Type B pancreatic cell (in vitro differentiated cells): ENCODE results near the gene TUBB4A. TPM values are rescaled to one million over a fixed set of nuclear protein-coding genes. Genes with fewer than 3 reads are reported as not detected.

Source experiments
- DNase-seq: peaks from one replicate; pipeline ENCODE4 v3.0.0; 2021; ENCODE audit warnings: mixed read lengths; ENCODE audit not compliant: unreplicated experiment; ENCODE audit errors: extremely low spot score
- H3K27ac Mint-ChIP-seq: 2 replicates; pipeline ENCODE4 v1.8.0; 2021; ENCODE audit warnings: mild to moderate bottlenecking, mixed read lengths
- H3K27me3 Mint-ChIP-seq: 2 replicates; pipeline ENCODE4 v1.8.0; 2021; ENCODE audit warnings: mixed read lengths
- H3K36me3 Mint-ChIP-seq: 2 replicates; pipeline ENCODE4 v1.8.0; 2021; ENCODE audit warnings: mixed read lengths
- H3K4me1 Mint-ChIP-seq: one replicate; pipeline ENCODE4 v1.8.0; 2021; ENCODE audit warnings: mixed read lengths; ENCODE audit not compliant: unreplicated experiment
- H3K4me3 Mint-ChIP-seq: 2 replicates; pipeline ENCODE4 v1.8.0; 2021; ENCODE audit warnings: mild to moderate bottlenecking, mixed read lengths
- H3K9me3 Mint-ChIP-seq: 2 replicates; pipeline ENCODE4 v1.8.0; 2021; ENCODE audit warnings: mixed read lengths
- total RNA-seq: library from RNA; stranded (reverse); gene quantifications from 2 replicates; pipeline ENCODE4 v1.2.1, GENCODE V29; 2021; ENCODE audit warnings: low replicate concordance
- TF ChIP-seq, protein P1 (sequence below): fragments of 200-600 bp; sonication (generic); conservative IDR thresholded peaks from 2 replicates; pipeline ENCODE4 v1.5.0; 2021; ENCODE audit warnings: antibody characterized with exemption, mild to moderate bottlenecking

The TUBB4A gene
- total RNA-seq, 1 donor from 2014 or later = 10.9 TPM

DNA sequence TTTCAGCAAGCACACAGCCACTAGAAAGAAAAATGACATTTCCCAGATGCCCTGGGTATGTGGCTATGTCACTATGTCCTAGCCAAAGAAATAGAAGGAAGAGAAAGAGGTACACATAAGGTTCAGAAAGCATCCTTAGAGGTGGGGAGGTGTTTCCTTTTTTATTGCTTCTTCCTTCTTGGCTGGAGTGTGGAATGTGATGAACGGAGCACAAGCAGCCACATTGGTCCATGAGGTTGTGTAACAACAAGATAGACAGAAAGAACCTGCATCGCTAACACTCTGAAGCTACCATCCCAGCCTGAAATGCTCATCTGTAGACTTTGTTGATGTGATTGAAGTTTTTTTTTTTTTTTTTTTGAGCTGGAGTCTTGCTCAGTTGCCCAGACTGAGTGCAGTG, 49.2 kb downstream of the TUBB4A start:
- Mint-ChIP-seq H3K36me3 (peaks cover 32% of the 10 kb centered on the region), H3K27ac (no peak overlapping the region), H3K9me3 (no peaks in the 10 kb centered on the region), H3K4me3 (no peak overlapping the region), H3K4me1 (no peaks in the 10 kb centered on the region), H3K27me3 (no peaks in the 10 kb centered on the region)
- no peak for DNase-seq
- TF ChIP-seq, protein P1, sequence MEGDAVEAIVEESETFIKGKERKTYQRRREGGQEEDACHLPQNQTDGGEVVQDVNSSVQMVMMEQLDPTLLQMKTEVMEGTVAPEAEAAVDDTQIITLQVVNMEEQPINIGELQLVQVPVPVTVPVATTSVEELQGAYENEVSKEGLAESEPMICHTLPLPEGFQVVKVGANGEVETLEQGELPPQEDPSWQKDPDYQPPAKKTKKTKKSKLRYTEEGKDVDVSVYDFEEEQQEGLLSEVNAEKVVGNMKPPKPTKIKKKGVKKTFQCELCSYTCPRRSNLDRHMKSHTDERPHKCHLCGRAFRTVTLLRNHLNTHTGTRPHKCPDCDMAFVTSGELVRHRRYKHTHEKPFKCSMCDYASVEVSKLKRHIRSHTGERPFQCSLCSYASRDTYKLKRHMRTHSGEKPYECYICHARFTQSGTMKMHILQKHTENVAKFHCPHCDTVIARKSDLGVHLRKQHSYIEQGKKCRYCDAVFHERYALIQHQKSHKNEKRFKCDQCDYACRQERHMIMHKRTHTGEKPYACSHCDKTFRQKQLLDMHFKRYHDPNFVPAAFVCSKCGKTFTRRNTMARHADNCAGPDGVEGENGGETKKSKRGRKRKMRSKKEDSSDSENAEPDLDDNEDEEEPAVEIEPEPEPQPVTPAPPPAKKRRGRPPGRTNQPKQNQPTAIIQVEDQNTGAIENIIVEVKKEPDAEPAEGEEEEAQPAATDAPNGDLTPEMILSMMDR = no peak

DNA sequence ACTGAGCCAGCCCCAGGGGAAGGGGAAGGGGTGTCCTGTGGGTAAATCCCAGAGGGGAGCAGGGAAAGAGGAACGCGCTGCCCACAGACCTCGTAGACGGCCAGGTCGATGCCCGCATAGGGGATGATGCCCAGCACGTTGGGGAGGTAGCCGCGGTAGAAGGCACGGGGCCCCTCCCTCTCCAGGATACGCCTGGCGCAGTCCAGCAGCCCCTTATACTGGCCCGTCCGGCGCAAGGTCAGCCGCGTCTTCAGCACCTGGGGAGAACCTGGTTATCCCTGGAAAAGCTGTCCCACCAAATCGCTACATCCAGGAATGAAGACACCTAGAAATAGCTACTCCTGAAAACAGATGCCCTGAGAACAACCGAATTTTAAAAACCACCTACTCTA, 49.9 kb downstream of the TUBB4A start:
- Mint-ChIP-seq H3K4me1 (no peaks in the 10 kb centered on the region), H3K27me3 (no peaks in the 10 kb centered on the region), H3K36me3 (peaks cover 32% of the 10 kb centered on the region), H3K27ac (no peak overlapping the region), H3K4me3 (no peak overlapping the region), H3K9me3 (no peaks in the 10 kb centered on the region)
- TF ChIP-seq, protein P1 = no peak
- DNase-seq = no peak

DNA sequence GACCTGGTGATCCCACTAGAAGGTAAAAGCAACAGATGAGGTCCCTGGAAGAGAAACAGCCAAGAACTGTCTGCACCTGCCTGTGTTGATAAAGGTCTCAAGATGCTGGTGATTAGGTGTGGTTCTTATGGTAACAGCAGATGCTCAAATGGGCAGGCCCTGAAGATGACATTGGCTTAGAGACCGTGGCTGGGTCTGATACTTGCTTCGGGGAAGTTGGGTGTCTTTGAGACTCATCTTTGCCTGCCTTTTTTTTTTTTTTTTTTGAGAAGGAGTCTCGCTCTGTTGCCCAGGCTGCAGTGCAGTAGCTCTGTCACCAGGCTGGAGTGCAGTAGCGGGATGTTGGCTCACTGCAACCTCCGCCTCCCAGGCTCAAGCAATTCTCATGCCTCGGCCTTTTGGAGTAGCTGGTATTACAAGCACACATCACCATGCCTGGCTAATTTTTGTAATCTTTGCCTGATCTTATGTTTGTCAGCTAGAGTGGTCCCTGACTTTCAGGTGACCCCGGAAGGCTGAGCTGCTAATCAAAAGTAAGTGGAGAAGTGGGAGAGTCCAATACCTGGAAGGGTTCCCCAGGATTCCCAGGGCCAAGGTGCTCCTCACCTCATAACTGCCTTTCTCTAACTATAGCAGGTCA, 50.4 kb downstream of the TUBB4A start:
- Mint-ChIP-seq H3K9me3 (no peaks in the 10 kb centered on the region), H3K4me3 (no peak overlapping the region), H3K27ac (no peak overlapping the region), H3K27me3 (no peaks in the 10 kb centered on the region), H3K36me3 (peaks cover 34% of the 10 kb centered on the region), H3K4me1 (no peaks in the 10 kb centered on the region)
- TF ChIP-seq, protein P1 = no peak
- DNase-seq = no peak

DNA sequence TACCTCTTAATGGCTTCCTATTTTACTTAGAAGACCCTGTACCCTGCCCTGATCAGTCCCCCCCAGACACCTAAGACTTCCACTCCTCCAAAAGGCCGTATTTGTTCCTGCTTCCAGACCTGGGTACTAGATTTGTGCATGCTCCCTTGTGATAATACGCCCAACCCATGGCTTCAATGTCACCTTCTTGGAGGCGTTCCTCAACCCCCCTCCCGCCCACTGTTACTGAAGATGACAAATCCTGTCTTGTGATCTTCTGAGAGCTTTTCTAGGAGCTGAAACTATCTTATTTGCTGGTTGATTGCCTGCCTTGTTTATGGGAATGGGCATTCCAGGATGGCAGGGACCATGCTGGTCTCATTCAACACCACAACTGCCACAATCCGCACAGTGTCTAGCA, 51.9 kb downstream of the TUBB4A start:
- no peak for DNase-seq
- Mint-ChIP-seq H3K9me3 (no peaks in the 10 kb centered on the region), H3K27ac (peak overlapping the region; percentile 22), H3K4me1 (no peaks in the 10 kb centered on the region), H3K4me3 (no peak overlapping the region), H3K36me3 (peaks cover 35% of the 10 kb centered on the region), H3K27me3 (no peaks in the 10 kb centered on the region)
- TF ChIP-seq, protein P1 = no peak

DNA sequence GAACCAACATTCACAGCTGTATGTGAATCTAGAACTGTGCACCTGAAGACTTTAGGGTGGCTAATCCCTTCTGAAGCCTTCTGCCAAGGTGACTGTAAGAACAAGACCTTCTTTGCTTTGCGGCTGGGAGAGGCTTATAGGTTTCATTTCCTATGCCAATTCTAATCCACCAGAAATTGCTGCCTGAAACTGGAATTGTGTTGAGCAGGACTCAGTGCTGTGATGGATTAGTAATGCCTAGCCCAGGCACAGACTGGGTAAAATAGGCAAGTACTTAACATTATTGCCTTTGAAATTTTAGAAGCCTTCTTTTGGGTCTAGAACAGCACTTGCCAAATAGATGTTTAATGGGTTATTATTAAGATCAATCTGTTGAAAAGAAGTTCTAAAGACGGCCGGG, 54.1 kb downstream of the TUBB4A start:
- Mint-ChIP-seq H3K4me3 (no peak overlapping the region), H3K27ac (no peak overlapping the region), H3K9me3 (no peaks in the 10 kb centered on the region), H3K36me3 (peaks cover 27% of the 10 kb centered on the region), H3K4me1 (no peaks in the 10 kb centered on the region), H3K27me3 (no peaks in the 10 kb centered on the region)
- no peak for DNase-seq
- TF ChIP-seq, protein P1 = no peak

DNA sequence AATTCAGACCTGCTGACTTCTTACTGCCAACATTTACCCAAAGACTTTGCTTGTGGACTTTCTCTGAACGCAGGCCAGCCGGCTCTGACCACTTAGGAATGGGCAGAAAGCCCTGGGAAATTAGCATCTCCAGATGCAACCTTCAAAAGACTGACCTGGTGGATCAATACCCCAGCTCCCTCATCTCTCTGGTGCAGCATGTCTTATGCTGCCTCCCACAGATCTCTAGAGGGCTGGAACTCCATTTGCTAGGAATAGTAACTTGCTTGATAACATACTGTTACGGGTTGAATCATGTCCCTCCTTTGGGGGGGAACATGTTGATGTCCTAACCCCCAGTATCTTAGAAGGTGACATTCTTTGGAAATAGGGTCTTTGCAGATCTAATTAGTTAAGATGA, 55.7 kb downstream of the TUBB4A start:
- TF ChIP-seq, protein P1 = no peak
- Mint-ChIP-seq H3K4me1 (no peaks in the 10 kb centered on the region), H3K27me3 (no peaks in the 10 kb centered on the region), H3K4me3 (no peak overlapping the region), H3K9me3 (no peaks in the 10 kb centered on the region), H3K27ac (no peak overlapping the region), H3K36me3 (peaks cover 19% of the 10 kb centered on the region)
- no peak for DNase-seq
